Measurements from ENCODE around the gene SREK1IP1.
A peak's percentile ranks its signal among the peaks of the same experiment; 100 is the strongest.

GRCh38 chr5:64690417-64691151 is 77.9 kb downstream of the SREK1IP1 start, which contains the start of gene SHISAL2B:
- TF ChIP-seq ZBTB21 (tag by site-specific recombination; IDR thresholded peaks at IDR 0.05), result no peak
- no peak; the same call in none of the 2 replicates for TF ChIP-seq CTCF (tag by site-specific recombination; IDR thresholded peaks at IDR 0.05)
- TF ChIP-seq AEBP2 (tag by site-specific recombination; IDR thresholded peaks at IDR 0.05; ENCODE audit: borderline replicate concordance), result no peak
- no peak for TF ChIP-seq ZBTB1 (tag by site-specific recombination; IDR thresholded peaks at IDR 0.05)
- TF ChIP-seq ZIC2 (tag by site-specific recombination; IDR thresholded peaks at IDR 0.05), result peak; percentile 70; the same call in 1 of the 2 replicates
- TF ChIP-seq SP7 (tag by site-specific recombination; IDR thresholded peaks at IDR 0.05), result no peak
- TF ChIP-seq ZNF362 (tag by site-specific recombination; IDR thresholded peaks at IDR 0.05), result no peak
- TF ChIP-seq ZBTB11 (tag by site-specific recombination; conservative IDR thresholded peaks at IDR 0.05; ENCODE audit: low read depth), result 0 out of 2 replicates have a peak, but pooled peaks have one; percentile 8
- TF ChIP-seq ZBTB49 (tag by site-specific recombination; IDR thresholded peaks at IDR 0.05; ENCODE audit: low read depth), result no peak
